Coronary artery (tissue), 2 donors: ENCODE data around the gene ZNF771.
"Not testable (repeated sequence)": the region's sequence is repeated elsewhere in the genome, so short reads cannot be mapped to it uniquely, and the experiment has no call there.

Source experiments
- DNase-seq: peaks from one replicate; pipeline ENCODE4 v3.0.0-alpha.2; 2017; ENCODE audit warnings: low spot score
- H3K27ac ChIP-seq, 2 donors: fragments of 200-600 bp; sonication (generic); one replicate each; pipeline ENCODE4 v1.5.1; 2016 to 2019
- H3K4me3 ChIP-seq: fragments of 200-600 bp; sonication (generic); 2 replicates; pipeline ENCODE4 v1.5.1; 2016; ENCODE audit warnings: mild to moderate bottlenecking, moderate library complexity
- CTCF ChIP-seq: fragments of 200-600 bp; sonication (generic); IDR thresholded peaks from one replicate; pipeline ENCODE4 v1.5.1; 2019; ENCODE audit warnings: antibody characterized with exemption

ZNF771 gene

GRCh38 chr16:30447512-30448226 is 40.3 kb downstream of the ZNF771 start:
- no peak for TF ChIP-seq CTCF
- no peak overlapping the region for H3K4me3 ChIP-seq
- no peak for DNase-seq
- H3K27ac ChIP-seq: no peak overlapping the region

GRCh38 chr16:30449116-30449435 is 41.7 kb downstream of the ZNF771 start:
- Histone ChIP-seq H3K27ac (no peak overlapping the region), H3K4me3 (no peak overlapping the region)
- no peak for TF ChIP-seq CTCF
- DNase-seq: no peak

- not testable (repeated sequence) for H3K4me3 ChIP-seq, DNase-seq, H3K27ac ChIP-seq
Observed at GRCh38 chr16:30452709-30453580, 45.5 kb downstream of the ZNF771 start.

GRCh38 chr16:30456302-30456701 is 48.9 kb downstream of the ZNF771 start:
- no peak for TF ChIP-seq CTCF
- H3K4me3 ChIP-seq: no peak overlapping the region
- H3K27ac ChIP-seq: no peak overlapping the region
- no peak for DNase-seq

GRCh38 chr16:30457256-30457655 is 49.9 kb downstream of the ZNF771 start:
- Histone ChIP-seq H3K27ac (no peak overlapping the region), H3K4me3 (no peak overlapping the region)
- TF ChIP-seq CTCF: no peak
- no peak for DNase-seq

GRCh38 chr16:30457743-30458560 is 50.5 kb downstream of the ZNF771 start:
- DNase-seq: no peak
- Histone ChIP-seq H3K27ac (no peak overlapping the region), H3K4me3 (no peak overlapping the region)
- no peak for TF ChIP-seq CTCF
